NK-92 treated with Interleukin-12 subunit alpha and Interleukin-12 subunit beta, amount 100 ng/mL, for 24 hours (cell line): Measurements from ENCODE around the gene EXOSC3.
A peak's percentile ranks its signal among the peaks of the same experiment; 100 is the strongest.
"Not testable (repeated sequence)": the region's sequence is repeated elsewhere in the genome, so short reads cannot be mapped to it uniquely, and the experiment has no call there.

Experiments used
- DNase-seq: peaks from one replicate; lab custom pipeline; 2025; lab: John Stamatoyannopoulos, UW

EXOSC3 gene

GRCh38 chr9:37775216-37775919 lies 9.5 kb downstream of the EXOSC3 start:
- DNase-seq, result no peak

GRCh38 chr9:37769995-37770394 lies 14.9 kb downstream of the EXOSC3 start:
- DNase-seq, result no peak

DNA sequence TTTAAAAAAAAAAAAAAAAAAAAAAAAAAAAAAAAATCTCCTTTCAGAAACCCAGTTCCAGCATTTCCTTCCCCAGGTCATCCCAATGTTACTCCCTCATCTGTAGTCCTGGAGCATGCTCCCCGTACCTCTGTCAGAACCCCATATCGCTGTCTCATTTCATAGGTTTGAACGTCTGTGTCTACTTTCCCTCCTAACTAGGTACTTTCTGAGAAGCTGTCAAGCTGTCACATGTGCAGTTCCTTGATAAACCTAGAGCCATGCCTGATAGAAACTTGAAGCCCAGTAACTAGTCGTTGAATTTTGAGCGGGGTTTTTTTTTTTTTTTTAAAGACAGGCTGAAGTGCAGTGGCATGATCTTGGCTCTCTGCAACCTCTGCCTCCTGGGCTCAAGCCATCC lies 15.6 kb downstream of the EXOSC3 start:
- DNase-seq, result no peak

GRCh38 chr9:37765263-37765662 lies 19.6 kb downstream of the EXOSC3 start:
- not testable (repeated sequence) for DNase-seq

- DNase-seq, result no peak
Measured at GRCh38 chr9:37761511-37761910, 23.4 kb downstream of the EXOSC3 start.

GRCh38 chr9:37760416-37761161 lies 24.3 kb downstream of the EXOSC3 start:
- no peak for DNase-seq

- no peak for DNase-seq
Measured at GRCh38 chr9:37758747-37759146, 26.1 kb downstream of the EXOSC3 start.

- DNase-seq, result peak; percentile 51
Measured at GRCh38 chr9:37753489-37754190, 31.2 kb downstream of the EXOSC3 start, which contains the start of gene TRMT10B. Gene TRMT10B (plus strand): TSS chr9:37753805. CDS start chr9:37761932, 8,127 bp downstream.

DNA sequence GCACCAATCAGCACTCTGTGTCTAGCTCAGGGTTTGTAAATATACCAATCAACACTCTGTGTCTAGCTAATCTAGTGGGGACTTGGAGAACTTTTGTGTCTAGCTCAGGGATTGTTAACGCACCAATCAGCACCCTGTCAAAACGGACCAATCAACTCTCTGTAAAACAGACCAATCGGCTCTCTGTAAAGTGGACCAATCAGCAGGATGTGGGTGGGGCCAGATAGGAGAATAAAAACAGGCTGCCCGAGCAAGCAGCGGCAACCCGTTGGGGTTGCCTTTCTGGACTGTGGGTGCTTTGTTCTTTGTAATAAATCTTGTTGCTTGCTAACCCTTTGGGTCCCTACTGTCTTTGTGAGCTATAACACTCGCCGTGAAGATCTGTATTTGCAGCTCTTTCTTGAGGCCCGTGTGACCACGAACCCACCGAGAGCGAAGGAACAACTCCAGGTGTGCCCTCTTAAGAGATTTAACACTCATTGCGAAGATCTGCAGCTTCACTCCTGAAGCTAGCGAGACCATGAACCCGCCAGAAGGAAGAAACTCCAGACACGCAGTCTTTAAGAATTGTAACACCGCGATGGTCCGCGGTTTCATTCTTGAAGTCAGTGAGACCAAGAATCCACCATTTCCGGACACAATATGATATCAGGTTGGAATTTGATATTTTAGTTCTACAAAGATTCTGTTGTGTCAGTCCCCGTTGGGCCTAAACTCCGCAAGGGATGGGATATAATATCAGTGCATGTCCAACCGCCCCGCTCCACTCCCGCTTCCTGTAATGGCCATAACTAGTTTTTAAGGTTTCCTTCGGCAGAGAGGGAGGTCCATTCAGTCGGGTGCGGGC lies 32.0 kb downstream of the EXOSC3 start:
- no peak for DNase-seq

DNA sequence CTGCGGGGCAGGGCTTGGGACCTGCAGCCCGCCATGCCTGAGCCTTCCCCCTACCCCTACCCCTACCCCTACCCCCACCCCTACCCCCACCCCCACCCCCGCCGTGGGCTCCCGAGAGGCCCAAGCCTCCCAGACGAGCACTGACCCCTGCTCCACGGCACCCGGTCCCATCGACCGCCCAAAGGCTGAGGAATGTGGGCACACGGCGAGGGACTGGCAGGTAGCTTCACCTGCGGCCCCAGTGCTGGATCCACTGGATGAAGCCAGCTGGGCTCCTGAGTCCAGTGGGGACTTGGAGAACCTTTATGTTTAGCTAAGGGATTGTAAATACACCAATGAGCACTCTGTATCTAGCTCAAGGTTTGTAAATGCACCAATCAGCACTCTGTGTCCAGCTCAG lies 32.8 kb downstream of the EXOSC3 start:
- not testable (repeated sequence) for DNase-seq

- DNase-seq, result not testable (repeated sequence)
Measured at GRCh38 chr9:37751704-37752103, 33.2 kb downstream of the EXOSC3 start.

GRCh38 chr9:37751186-37751585 lies 33.7 kb downstream of the EXOSC3 start:
- DNase-seq, result no peak

- DNase-seq, result no peak
Measured at GRCh38 chr9:37749129-37749528, 35.7 kb downstream of the EXOSC3 start.

DNA sequence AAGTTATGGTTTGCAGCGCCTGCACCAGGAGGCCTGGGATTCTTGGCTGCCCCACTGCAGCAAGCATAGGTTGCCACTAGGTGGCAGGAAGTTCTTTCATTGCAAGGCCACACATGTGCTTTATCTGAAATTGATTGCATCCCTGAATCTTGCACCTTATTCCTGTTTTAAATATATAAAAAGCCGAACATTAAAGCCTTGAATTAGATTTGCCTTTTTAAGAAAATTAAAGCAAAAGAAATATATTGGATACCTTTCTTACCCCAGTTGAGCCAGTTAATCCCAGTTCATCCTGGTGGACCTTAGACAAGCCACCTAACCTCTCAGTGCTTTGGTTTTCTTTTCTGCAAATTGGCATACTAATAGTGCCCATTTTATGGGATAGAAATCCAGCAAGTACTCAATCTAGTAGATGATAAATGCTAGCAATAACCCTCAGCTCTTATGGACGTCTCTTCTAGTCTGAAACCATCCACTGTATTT lies 37.6 kb downstream of the EXOSC3 start:
- DNase-seq, result peak; percentile 6

GRCh38 chr9:37746448-37747270 lies 38.2 kb downstream of the EXOSC3 start:
- no peak for DNase-seq

GRCh38 chr9:37745970-37746369 lies 38.9 kb downstream of the EXOSC3 start:
- no peak for DNase-seq

DNA sequence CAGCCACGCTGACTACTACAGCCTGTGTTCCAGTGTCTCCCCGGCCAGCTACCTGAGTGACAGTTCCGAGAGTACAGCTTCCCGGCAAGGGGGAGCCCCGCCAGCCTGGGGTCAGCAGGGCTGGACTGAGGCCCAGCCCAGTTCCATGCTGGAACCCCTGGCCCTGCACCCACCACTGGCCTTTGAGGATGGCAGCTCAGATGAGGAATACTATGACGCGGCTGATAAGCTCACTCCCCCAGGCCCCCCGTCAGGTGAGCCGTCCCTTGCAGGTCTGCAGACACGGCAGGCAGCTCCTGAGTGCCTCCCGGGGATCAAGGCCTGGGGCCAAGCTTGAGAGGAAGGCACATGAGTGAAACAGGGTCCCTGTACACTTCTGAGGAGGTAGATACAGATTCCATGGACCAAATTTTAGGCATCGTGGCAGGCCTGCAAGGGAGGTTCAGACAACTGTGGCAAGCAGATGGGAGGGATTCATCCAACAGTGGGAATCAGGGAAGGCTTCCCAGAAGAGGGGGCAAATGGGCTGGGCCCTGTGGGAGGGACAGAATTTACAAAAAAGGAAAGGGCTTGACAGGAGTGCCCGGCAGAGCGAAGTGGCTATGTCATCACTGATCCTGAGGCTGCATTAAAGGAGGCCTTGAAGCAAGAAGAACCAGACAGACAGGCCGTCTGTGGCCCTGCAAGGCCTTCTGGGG lies 44.1 kb downstream of the EXOSC3 start:
- DNase-seq, result no peak

DNA sequence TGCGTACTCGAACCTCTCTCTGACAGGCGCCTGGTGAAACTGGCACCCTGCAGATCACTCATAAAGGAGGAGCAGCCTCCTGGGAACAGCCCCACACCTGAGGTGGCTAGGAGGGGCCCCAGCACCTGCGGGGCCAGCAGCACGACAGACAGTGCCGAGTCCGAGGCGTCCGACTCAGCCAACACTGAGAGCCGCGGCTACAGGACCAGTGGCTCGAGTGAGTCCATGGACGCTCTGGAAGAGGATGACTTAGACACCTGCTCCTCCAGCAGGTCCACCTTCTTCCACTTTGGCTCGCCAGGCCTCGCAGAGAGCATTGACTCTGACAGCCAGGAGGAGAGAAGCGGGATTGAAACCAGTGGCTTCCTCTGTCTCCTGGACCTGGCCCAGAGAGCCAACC lies 44.7 kb downstream of the EXOSC3 start:
- no peak for DNase-seq

DNA sequence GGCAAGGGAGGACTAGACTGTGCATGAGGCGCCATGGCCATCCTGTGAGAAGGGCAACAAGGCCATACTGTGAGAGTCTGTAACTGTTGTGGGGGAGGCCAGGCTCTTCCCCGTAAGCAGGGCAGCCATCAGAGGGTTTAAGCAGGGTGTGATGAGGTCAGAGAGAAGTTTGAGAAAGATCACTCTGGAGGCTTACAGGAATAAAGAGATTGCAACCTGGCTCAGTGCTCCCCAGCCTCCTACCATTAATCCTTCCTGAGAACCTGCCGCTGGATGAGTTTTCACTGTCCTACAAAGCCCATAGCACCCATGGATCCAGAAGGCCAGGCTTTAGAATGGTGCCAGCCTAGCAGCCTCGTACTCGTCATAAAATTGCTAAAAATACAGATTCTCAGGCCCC lies 45.6 kb downstream of the EXOSC3 start:
- no peak for DNase-seq

- DNase-seq, result no peak
Measured at GRCh38 chr9:37732952-37733351, 51.9 kb downstream of the EXOSC3 start.
